IPS-15b (cell line): ENCODE results near the gene DPF1.

Experiments used
- H3K27me3 ChIP-seq: one replicate; pipeline ENCODE4 v1.6.1; 2013; ENCODE audit warnings: low read length; ENCODE audit not compliant: control insufficient read depth, insufficient read depth
- H3K36me3 ChIP-seq: one replicate; pipeline ENCODE4 v1.6.1; 2013; ENCODE audit warnings: low read length; ENCODE audit not compliant: control insufficient read depth, insufficient read depth
- H3K4me1 ChIP-seq: one replicate; pipeline ENCODE4 v1.6.1; 2013; ENCODE audit warnings: mild to moderate bottlenecking, low read length; ENCODE audit not compliant: control insufficient read depth, insufficient read depth
- H3K4me3 ChIP-seq: one replicate; pipeline ENCODE4 v1.5.1; 2013; ENCODE audit warnings: low read depth, low read length
- H3K9ac ChIP-seq: one replicate; pipeline ENCODE4 v1.6.1; 2013; ENCODE audit warnings: low read depth, mild to moderate bottlenecking, low read length
- H3K9me3 ChIP-seq: one replicate; pipeline ENCODE4 v1.6.1; 2013; ENCODE audit warnings: mild to moderate bottlenecking, low read length; ENCODE audit not compliant: control insufficient read depth, insufficient read depth

DPF1 gene

GRCh38 chr19:38211766-38212165 is 12.3 kb downstream of the DPF1 start:
- Histone ChIP-seq H3K9me3 (no peaks in the 10 kb centered on the region), H3K27me3 (no peaks in the 10 kb centered on the region), H3K9ac (no peak overlapping the region), H3K36me3 (peaks cover 13% of the 10 kb centered on the region), H3K4me1 (peaks cover 12% of the 10 kb centered on the region), H3K4me3 (peak overlapping the region; percentile 68)

- H3K27me3 ChIP-seq: no peaks in the 10 kb centered on the region
- H3K9me3 ChIP-seq: no peaks in the 10 kb centered on the region
- H3K9ac ChIP-seq: no peak overlapping the region
- H3K4me1 ChIP-seq: peaks cover 12% of the 10 kb centered on the region
- peaks cover 17% of the 10 kb centered on the region for H3K36me3 ChIP-seq
- H3K4me3 ChIP-seq: peak overlapping the region; percentile 68
These were observed 12.9 kb downstream of the DPF1 start for GRCh38 chr19:38211151-38211591.

GRCh38 chr19:38210458-38210987 is 13.5 kb downstream of the DPF1 start:
- H3K27me3 ChIP-seq: no peaks in the 10 kb centered on the region
- H3K9ac ChIP-seq: no peak overlapping the region
- peak overlapping the region; percentile 68 for H3K4me3 ChIP-seq
- peaks cover 12% of the 10 kb centered on the region for H3K4me1 ChIP-seq
- H3K9me3 ChIP-seq: no peaks in the 10 kb centered on the region
- peaks cover 15% of the 10 kb centered on the region for H3K36me3 ChIP-seq

- no peak overlapping the region for H3K9ac ChIP-seq
- H3K4me3 ChIP-seq: peak overlapping the region; percentile 68
- H3K4me1 ChIP-seq: peaks cover 12% of the 10 kb centered on the region
- peaks cover 15% of the 10 kb centered on the region for H3K36me3 ChIP-seq
- H3K27me3 ChIP-seq: no peaks in the 10 kb centered on the region
- no peaks in the 10 kb centered on the region for H3K9me3 ChIP-seq
These were observed 14.2 kb downstream of the DPF1 start for GRCh38 chr19:38209671-38210457.

GRCh38 chr19:38209152-38209551 is 14.9 kb downstream of the DPF1 start:
- Histone ChIP-seq H3K27me3 (no peaks in the 10 kb centered on the region), H3K9me3 (no peaks in the 10 kb centered on the region), H3K36me3 (peaks cover 15% of the 10 kb centered on the region), H3K4me3 (peak overlapping the region; percentile 68), H3K9ac (no peak overlapping the region), H3K4me1 (peaks cover 12% of the 10 kb centered on the region)

GRCh38 chr19:38208571-38208970 is 15.5 kb downstream of the DPF1 start:
- no peaks in the 10 kb centered on the region for H3K9me3 ChIP-seq
- H3K9ac ChIP-seq: no peak overlapping the region
- peaks cover 12% of the 10 kb centered on the region for H3K4me1 ChIP-seq
- H3K27me3 ChIP-seq: no peaks in the 10 kb centered on the region
- H3K36me3 ChIP-seq: peaks cover 14% of the 10 kb centered on the region
- no peak overlapping the region for H3K4me3 ChIP-seq

GRCh38 chr19:38207543-38207942 is 16.5 kb downstream of the DPF1 start:
- no peaks in the 10 kb centered on the region for H3K9me3 ChIP-seq
- peaks cover 12% of the 10 kb centered on the region for H3K4me1 ChIP-seq
- H3K36me3 ChIP-seq: peaks cover 19% of the 10 kb centered on the region
- H3K27me3 ChIP-seq: no peaks in the 10 kb centered on the region
- H3K9ac ChIP-seq: no peak overlapping the region
- H3K4me3 ChIP-seq: no peak overlapping the region

- Histone ChIP-seq H3K4me3 (no peak overlapping the region), H3K9me3 (no peaks in the 10 kb centered on the region), H3K27me3 (no peaks in the 10 kb centered on the region), H3K36me3 (peaks cover 19% of the 10 kb centered on the region), H3K4me1 (peaks cover 12% of the 10 kb centered on the region), H3K9ac (no peak overlapping the region)
These were observed 17.1 kb downstream of the DPF1 start for GRCh38 chr19:38206928-38207327.

GRCh38 chr19:38206006-38206745 is 17.8 kb downstream of the DPF1 start:
- Histone ChIP-seq H3K9me3 (no peaks in the 10 kb centered on the region), H3K9ac (no peak overlapping the region), H3K27me3 (no peaks in the 10 kb centered on the region), H3K36me3 (peaks cover 25% of the 10 kb centered on the region), H3K4me1 (peaks cover 12% of the 10 kb centered on the region), H3K4me3 (no peak overlapping the region)

- peaks cover 25% of the 10 kb centered on the region for H3K36me3 ChIP-seq
- H3K9ac ChIP-seq: no peak overlapping the region
- no peak overlapping the region for H3K4me3 ChIP-seq
- H3K9me3 ChIP-seq: no peaks in the 10 kb centered on the region
- peaks cover 9% of the 10 kb centered on the region for H3K4me1 ChIP-seq
- no peaks in the 10 kb centered on the region for H3K27me3 ChIP-seq
These were observed 19.3 kb downstream of the DPF1 start for GRCh38 chr19:38204728-38205127.

GRCh38 chr19:38204096-38204495 is 19.9 kb downstream of the DPF1 start:
- Histone ChIP-seq H3K4me1 (peaks cover 9% of the 10 kb centered on the region), H3K36me3 (peaks cover 26% of the 10 kb centered on the region), H3K4me3 (no peak overlapping the region), H3K9ac (no peak overlapping the region), H3K27me3 (no peaks in the 10 kb centered on the region), H3K9me3 (no peaks in the 10 kb centered on the region)
